Caco-2 (cell line): ENCODE results near the gene AMPD3. TPM values are rescaled to one million over a fixed set of nuclear protein-coding genes. Genes with fewer than 3 reads are reported as not detected.
A peak's percentile ranks its signal among the peaks of the same experiment; 100 is the strongest.

ENCODE experiments used
- BruUV-seq: library from RNA; stranded (reverse); fragments of 400-500 nt; replicated peaks from 2 replicates; lab custom pipeline; 2021; lab: Mats Ljungman, UMichigan
- CTCF ChIA-PET: fragments of 300-600 bp; sonication (Branson Sonifier 250); formaldehyde crosslinking; loops from one replicate; lab custom pipeline; 2022; ENCODE audit warnings: antibody characterized with exemption; lab: Charles Lee
- POLR2A ChIA-PET: fragments of 300-600 bp; sonication (Branson Sonifier 250); formaldehyde crosslinking; loops from one replicate; lab custom pipeline; 2022; ENCODE audit warnings: antibody characterized with exemption; lab: Charles Lee
- DNase-seq, 2 experiments: peaks; one replicate each; pipeline versions ENCODE4 v3.0.0 to v3.0.0-alpha.2; 2020 to 2022
- H3K27me3 ChIP-seq: replicated peaks from 2 replicates; pipeline ENCODE4 v1.6.0; 2011; ENCODE audit warnings: low read length; ENCODE audit not compliant: control insufficient read depth, insufficient read depth
- H3K36me3 ChIP-seq: 2 replicates; pipeline ENCODE4 v1.5.1; 2011; ENCODE audit warnings: low read length; ENCODE audit not compliant: control insufficient read depth, insufficient read depth
- H3K4me1 ChIP-seq: fragments of 250-450 bp; sonication (Bioruptor Pico); 2 replicates; pipeline ENCODE4 v1.5.1; 2020; ENCODE audit warnings: mild to moderate bottlenecking
- H3K4me3 ChIP-seq: 2 replicates; pipeline ENCODE4 v1.5.1; 2011; ENCODE audit warnings: low read depth, mild to moderate bottlenecking, control low read depth, low read length
- H3K9me3 ChIP-seq: fragments of 250-450 bp; sonication (Bioruptor Pico); 2 replicates; pipeline ENCODE4 v1.5.1; 2020; ENCODE audit warnings: mild to moderate bottlenecking, moderate library complexity
- H3K27ac Mint-ChIP-seq: one replicate; pipeline ENCODE4 v1.8.0; 2022; ENCODE audit warnings: mixed read lengths; ENCODE audit not compliant: unreplicated experiment
- H3K27me3 Mint-ChIP-seq: one replicate; pipeline ENCODE4 v1.8.0; 2022; ENCODE audit warnings: mixed read lengths; ENCODE audit not compliant: insufficient read depth, unreplicated experiment
- H3K36me3 Mint-ChIP-seq: one replicate; pipeline ENCODE4 v1.8.0; 2022; ENCODE audit warnings: mild to moderate bottlenecking, mixed read lengths; ENCODE audit not compliant: insufficient read depth, unreplicated experiment
- H3K4me1 Mint-ChIP-seq: one replicate; pipeline ENCODE4 v1.8.0; 2022; ENCODE audit warnings: low read depth, mixed read lengths; ENCODE audit not compliant: unreplicated experiment
- H3K4me3 Mint-ChIP-seq: one replicate; pipeline ENCODE4 v1.8.0; 2022; ENCODE audit warnings: mild to moderate bottlenecking, moderate library complexity, mixed read lengths; ENCODE audit not compliant: unreplicated experiment
- H3K9me3 Mint-ChIP-seq: one replicate; pipeline ENCODE4 v1.8.0; 2022; ENCODE audit warnings: mixed read lengths; ENCODE audit not compliant: unreplicated experiment
- intact Hi-C: fragments of 100-400 bp; cut with micrococcal nuclease; formaldehyde crosslinking; loops from one replicate; pipeline ENCODE4 v1.10.0; 2022; ENCODE audit not compliant: unreplicated experiment
- total RNA-seq: library from RNA; stranded (reverse); gene quantifications from 2 replicates; pipeline ENCODE4 v1.2.3, GENCODE V29; 2022
- TF ChIP-seq, protein P1 (sequence below), 2 experiments: fragments of 200-600 bp in 1 of 2; IDR thresholded peaks; 1 replicate in 1 of 2; 2 replicates in 1 of 2; pipeline versions ENCODE4 v1.5.1 to v1.8.0; 2011 to 2022; ENCODE audit warnings: antibody characterized with exemption in 1 of 2, control low read depth in 1 of 2, inconsistent platforms in 1 of 2, low read depth in 1 of 2, low read length in 1 of 2, mild to moderate bottlenecking in 1 of 2, moderate library complexity in 1 of 2; ENCODE audit not compliant: insufficient read depth in 1 of 2, severe bottlenecking in 1 of 2, unreplicated experiment in 1 of 2

AMPD3 gene
- total RNA-seq, 1 experiment from 2014 or later = 13.4 TPM

DNA sequence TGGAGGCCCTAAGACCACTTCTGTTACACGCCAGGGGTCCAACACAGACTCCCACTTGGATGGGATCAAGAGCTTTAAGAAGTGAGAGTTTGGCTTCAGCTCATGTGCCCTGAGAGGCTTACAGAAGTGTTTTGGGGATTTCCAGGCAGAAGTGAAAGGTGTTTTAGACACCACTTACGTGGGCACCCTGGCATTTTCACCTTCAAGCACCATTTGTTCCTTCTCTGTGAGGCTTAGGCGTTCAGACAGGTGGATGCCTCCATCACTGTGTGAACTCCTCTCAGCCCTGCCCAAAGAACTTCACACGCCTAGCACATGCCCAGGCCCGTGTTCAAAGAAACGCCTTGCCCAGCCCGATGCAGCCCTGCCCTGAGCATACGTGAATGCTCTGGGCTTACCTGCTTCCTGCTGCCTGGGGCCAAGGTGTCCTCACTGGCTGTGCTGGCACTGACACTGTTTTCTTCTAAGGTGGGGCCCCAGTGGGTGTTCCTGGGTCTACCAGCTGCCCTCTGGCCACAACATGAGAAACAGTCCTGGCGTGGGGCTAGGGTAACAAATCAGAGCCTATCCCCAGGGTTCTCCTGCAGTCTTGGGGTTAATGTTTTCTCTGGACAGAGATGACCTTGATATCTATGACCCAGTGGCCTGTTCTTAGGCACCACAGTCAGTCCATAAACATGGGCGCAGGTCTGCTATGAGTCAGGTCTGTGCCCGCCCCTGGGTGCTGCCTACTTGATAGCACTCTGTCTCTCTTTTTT is 34.0 kb downstream of the AMPD3 start:
- Histone ChIP-seq H3K27me3 (no peaks in the 10 kb centered on the region), H3K9me3 (no peaks in the 10 kb centered on the region), H3K36me3 (no peaks in the 10 kb centered on the region; the same call in 1 of the 2 replicates), H3K4me3 (no peak overlapping the region), H3K4me1 (peaks cover 5% of the 10 kb centered on the region; the same call in 1 of the 2 replicates)
- Mint-ChIP-seq H3K4me3 (no peak overlapping the region), H3K9me3 (no peaks in the 10 kb centered on the region), H3K27me3 (no peaks in the 10 kb centered on the region), H3K27ac (no peak overlapping the region), H3K4me1 (no peaks in the 10 kb centered on the region), H3K36me3 (no peaks in the 10 kb centered on the region)
- POLR2A ChIA-PET = no interaction called here
- intact Hi-C loops = no loop called here
- TF ChIP-seq, protein P1, sequence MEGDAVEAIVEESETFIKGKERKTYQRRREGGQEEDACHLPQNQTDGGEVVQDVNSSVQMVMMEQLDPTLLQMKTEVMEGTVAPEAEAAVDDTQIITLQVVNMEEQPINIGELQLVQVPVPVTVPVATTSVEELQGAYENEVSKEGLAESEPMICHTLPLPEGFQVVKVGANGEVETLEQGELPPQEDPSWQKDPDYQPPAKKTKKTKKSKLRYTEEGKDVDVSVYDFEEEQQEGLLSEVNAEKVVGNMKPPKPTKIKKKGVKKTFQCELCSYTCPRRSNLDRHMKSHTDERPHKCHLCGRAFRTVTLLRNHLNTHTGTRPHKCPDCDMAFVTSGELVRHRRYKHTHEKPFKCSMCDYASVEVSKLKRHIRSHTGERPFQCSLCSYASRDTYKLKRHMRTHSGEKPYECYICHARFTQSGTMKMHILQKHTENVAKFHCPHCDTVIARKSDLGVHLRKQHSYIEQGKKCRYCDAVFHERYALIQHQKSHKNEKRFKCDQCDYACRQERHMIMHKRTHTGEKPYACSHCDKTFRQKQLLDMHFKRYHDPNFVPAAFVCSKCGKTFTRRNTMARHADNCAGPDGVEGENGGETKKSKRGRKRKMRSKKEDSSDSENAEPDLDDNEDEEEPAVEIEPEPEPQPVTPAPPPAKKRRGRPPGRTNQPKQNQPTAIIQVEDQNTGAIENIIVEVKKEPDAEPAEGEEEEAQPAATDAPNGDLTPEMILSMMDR (IDR thresholded peaks at IDR 0.05; ENCODE audit: insufficient read depth in 1 of 2, low read depth in 1 of 2, low read length in 1 of 2, severe bottlenecking in 1 of 2, unreplicated experiment in 1 of 2) = no peak
- CTCF ChIA-PET = no interaction called here
- no TSS peak for BruUV-seq
- no peak for DNase-seq

DNA sequence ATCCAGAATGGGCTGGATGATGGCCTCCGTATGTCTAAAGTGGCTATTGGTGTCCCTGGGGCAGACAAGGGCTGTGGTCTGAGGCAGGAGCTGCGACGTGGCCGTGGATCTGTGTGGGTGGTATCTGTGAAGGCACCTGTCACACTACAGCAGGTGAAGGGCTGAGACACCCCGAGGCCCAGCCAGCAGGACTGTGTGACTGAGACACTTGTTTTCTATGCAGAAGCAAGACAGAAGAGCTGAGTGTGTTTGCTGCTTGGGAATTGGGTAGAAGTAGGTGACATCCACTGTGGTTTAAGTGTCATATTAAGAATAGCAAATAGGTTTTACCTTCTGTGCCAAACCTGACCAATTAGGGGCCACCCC is 35.0 kb downstream of the AMPD3 start:
- no peak overlapping the region for H3K4me3 ChIP-seq
- ChIA-PET POLR2A (no interaction called here), CTCF (no interaction called here)
- peak overlapping the region; percentile 7 for H3K27ac Mint-ChIP-seq
- no peaks in the 10 kb centered on the region for H3K9me3 Mint-ChIP-seq
- H3K4me3 Mint-ChIP-seq = no peak overlapping the region
- no peaks in the 10 kb centered on the region for H3K4me1 Mint-ChIP-seq
- no peaks in the 10 kb centered on the region; the same call in 1 of the 2 replicates for H3K36me3 ChIP-seq
- intact Hi-C loops = no loop called here
- TF ChIP-seq, protein P1 (IDR thresholded peaks at IDR 0.05; ENCODE audit: insufficient read depth in 1 of 2, low read depth in 1 of 2, low read length in 1 of 2, severe bottlenecking in 1 of 2, unreplicated experiment in 1 of 2) = no peak
- peaks cover 5% of the 10 kb centered on the region; the same call in 1 of the 2 replicates for H3K4me1 ChIP-seq
- H3K27me3 ChIP-seq = no peaks in the 10 kb centered on the region
- DNase-seq = no peak
- no peaks in the 10 kb centered on the region for H3K27me3 Mint-ChIP-seq
- no peaks in the 10 kb centered on the region for H3K36me3 Mint-ChIP-seq
- no peaks in the 10 kb centered on the region for H3K9me3 ChIP-seq
- no TSS peak for BruUV-seq

DNA sequence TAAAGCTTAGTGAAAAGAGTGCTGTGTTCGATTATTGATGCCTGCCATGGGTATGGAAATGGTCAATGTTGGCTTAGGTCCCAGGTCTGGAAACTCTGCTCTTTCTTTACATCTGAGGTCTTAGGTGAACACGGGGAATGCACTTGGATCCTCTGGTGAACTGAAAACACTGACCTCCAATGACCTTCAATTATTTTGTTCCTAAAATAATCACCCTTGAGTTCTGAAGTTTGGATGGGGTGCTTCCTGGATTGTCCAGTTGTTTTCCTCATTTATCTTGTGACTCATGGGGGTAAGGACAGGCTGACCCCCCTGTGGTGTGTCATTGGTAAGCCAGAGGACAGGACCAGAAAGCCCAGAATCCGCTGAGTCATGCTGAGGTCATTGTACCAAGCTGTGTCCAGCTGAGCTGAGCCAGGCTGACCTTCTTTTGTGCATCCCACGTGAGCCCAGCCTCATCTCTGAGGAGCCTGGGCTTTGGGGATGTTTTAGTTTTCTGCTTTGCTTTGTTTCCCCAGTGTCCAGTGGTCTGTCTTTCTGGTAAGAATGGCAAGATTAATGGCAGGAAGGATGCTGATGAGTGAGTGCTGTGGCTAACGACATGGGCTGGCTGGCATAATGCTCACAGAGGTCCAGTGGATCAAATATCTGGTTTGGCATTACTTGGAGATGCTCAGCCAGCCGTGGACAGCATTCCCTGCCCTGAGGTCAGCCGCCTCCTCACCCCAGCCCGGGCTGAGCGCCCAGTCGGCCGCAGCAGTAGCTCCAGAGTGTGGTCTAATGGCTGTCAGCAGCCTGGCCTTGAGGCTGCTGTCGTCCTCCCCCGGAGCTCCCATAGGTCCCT is 35.6 kb downstream of the AMPD3 start:
- POLR2A ChIA-PET = no interaction called here
- no peaks in the 10 kb centered on the region for H3K36me3 Mint-ChIP-seq
- Histone ChIP-seq H3K9me3 (no peaks in the 10 kb centered on the region), H3K27me3 (no peaks in the 10 kb centered on the region), H3K36me3 (no peaks in the 10 kb centered on the region; the same call in 1 of the 2 replicates), H3K4me3 (no peak overlapping the region), H3K4me1 (peaks cover 5% of the 10 kb centered on the region; the same call in 1 of the 2 replicates)
- no peaks in the 10 kb centered on the region for H3K9me3 Mint-ChIP-seq
- H3K4me1 Mint-ChIP-seq = no peaks in the 10 kb centered on the region
- BruUV-seq = no TSS peak
- no peak overlapping the region for H3K4me3 Mint-ChIP-seq
- TF ChIP-seq, protein P1 (IDR thresholded peaks at IDR 0.05; ENCODE audit: insufficient read depth in 1 of 2, low read depth in 1 of 2, low read length in 1 of 2, severe bottlenecking in 1 of 2, unreplicated experiment in 1 of 2) = no peak
- no peaks in the 10 kb centered on the region for H3K27me3 Mint-ChIP-seq
- peak in 1 of 2 experiments; percentile 14 for DNase-seq
- CTCF ChIA-PET = no interaction called here
- H3K27ac Mint-ChIP-seq = peak overlapping the region; percentile 7
- intact Hi-C loops = no loop called here
